Measurements from ENCODE around the gene TNRC6C. TPM values are rescaled to one million over a fixed set of nuclear protein-coding genes. Genes with fewer than 3 reads are reported as not detected.

The TNRC6C gene
- total RNA-seq, 2 experiments from 2014 or later: 19.6 to 20.3 TPM

GRCh38 chr17:78034429-78035091 is 76.1 kb downstream of the TNRC6C start:
- DNase-seq (no peak), ATAC-seq (no peak)
- H3K4me3 Mint-ChIP-seq: no peak overlapping the region
- no peaks in the 10 kb centered on the region for H3K9me3 Mint-ChIP-seq (ENCODE audit: low read depth)
- intact Hi-C loops (cut with DNase I, micrococcal nuclease): no loop called here
- peak overlapping the region; percentile 69 for H3K27ac Mint-ChIP-seq
- ChIA-PET POLR2A (no interaction called here), CTCF (interaction anchor here (0.7 to 4.3 kb wide), 5 partner anchors 15 to 294 kb away, joined by 3 to 16 read pairs (median 7); no protein-coding TSS in a partner anchor)
- no peaks in the 10 kb centered on the region for H3K27me3 Mint-ChIP-seq
- peaks cover 33% of the 10 kb centered on the region for H3K36me3 Mint-ChIP-seq (ENCODE audit: low read depth)
- peaks cover 19% of the 10 kb centered on the region for H3K4me1 Mint-ChIP-seq

DNA sequence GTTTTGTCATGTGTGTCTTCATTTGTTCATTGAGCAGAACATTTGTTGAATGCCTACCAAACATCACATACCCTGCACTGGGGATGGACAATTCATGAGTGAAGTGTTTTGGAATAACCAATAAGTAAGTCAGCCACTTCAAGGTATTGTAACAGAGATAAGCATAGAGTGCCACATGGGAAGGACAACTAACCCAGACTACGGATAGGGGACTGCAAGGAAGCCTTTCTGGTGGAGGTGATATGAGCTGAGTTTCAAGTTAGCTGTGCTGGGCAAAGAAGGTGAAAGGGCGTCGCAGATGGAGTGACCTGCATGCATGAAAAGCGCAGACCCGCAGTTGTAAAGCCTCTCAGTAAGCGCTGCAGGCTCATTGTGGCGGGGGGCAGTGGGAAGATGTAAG is 78.8 kb downstream of the TNRC6C start:
- no peak for DNase-seq
- Mint-ChIP-seq H3K27ac (no peak overlapping the region), H3K9me3 (ENCODE audit: low read depth) (no peaks in the 10 kb centered on the region), H3K4me3 (no peak overlapping the region), H3K4me1 (peaks cover 22% of the 10 kb centered on the region), H3K27me3 (no peaks in the 10 kb centered on the region), H3K36me3 (ENCODE audit: low read depth) (peaks cover 33% of the 10 kb centered on the region)
- intact Hi-C loops (cut with DNase I, micrococcal nuclease): no loop called here
- ChIA-PET CTCF (interaction anchor here (0.8 to 4.3 kb wide), 3 partner anchors 17 to 36 kb away, joined by 4 to 16 read pairs (median 6); no protein-coding TSS in a partner anchor), POLR2A (no interaction called here)
- ATAC-seq: no peak

DNA sequence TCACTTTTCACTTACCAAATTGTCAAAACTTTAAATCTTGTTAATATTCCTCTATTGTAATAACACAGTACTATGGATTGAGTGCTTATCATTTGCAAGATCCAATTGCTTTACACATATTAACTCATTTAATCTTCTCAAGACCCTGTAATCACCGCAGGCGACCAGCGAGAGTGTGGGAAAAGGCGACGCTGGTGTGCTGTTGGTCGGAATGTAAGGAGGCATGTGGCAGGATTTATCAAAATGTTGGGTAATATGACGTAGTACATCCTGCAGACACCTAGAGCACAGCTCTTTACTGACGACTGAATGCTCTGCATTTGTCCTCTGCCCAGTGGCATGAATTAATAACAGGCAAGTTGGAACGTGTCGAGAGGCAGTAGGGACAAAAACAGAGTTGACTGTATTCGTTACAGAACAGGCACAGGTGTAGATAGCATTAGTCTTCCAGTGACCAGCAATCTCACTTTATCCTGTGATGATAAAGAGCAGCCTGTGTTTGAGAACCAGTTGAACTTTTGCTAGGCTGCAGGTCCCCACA is 80.3 kb downstream of the TNRC6C start:
- Mint-ChIP-seq H3K4me1 (peaks cover 22% of the 10 kb centered on the region), H3K27me3 (no peaks in the 10 kb centered on the region), H3K9me3 (ENCODE audit: low read depth) (no peaks in the 10 kb centered on the region), H3K27ac (no peak overlapping the region), H3K4me3 (no peak overlapping the region), H3K36me3 (ENCODE audit: low read depth) (peaks cover 35% of the 10 kb centered on the region)
- ChIA-PET CTCF (interaction anchor here (0.6 to 4.2 kb wide), 3 partner anchors 11 to 188 kb away, joined by 3 to 21 read pairs (median 3); no protein-coding TSS in a partner anchor), POLR2A (no interaction called here)
- DNase-seq (no peak), ATAC-seq (no peak)
- intact Hi-C loops (cut with DNase I, micrococcal nuclease): no loop called here

GRCh38 chr17:78039581-78039980 is 81.1 kb downstream of the TNRC6C start:
- CTCF ChIA-PET: interaction anchor here (0.6 to 4.2 kb wide), 4 partner anchors 18 to 600 kb away, joined by 3 to 21 read pairs (median 4); no protein-coding TSS in a partner anchor
- Mint-ChIP-seq H3K36me3 (ENCODE audit: low read depth) (peaks cover 33% of the 10 kb centered on the region), H3K27me3 (no peaks in the 10 kb centered on the region), H3K9me3 (ENCODE audit: low read depth) (no peaks in the 10 kb centered on the region), H3K27ac (peak overlapping the region; percentile 15), H3K4me3 (no peak overlapping the region), H3K4me1 (peaks cover 18% of the 10 kb centered on the region)
- DNase-seq (no peak), ATAC-seq (no peak)
- intact Hi-C loops (cut with DNase I, micrococcal nuclease): no loop called here
- POLR2A ChIA-PET: no interaction called here

DNA sequence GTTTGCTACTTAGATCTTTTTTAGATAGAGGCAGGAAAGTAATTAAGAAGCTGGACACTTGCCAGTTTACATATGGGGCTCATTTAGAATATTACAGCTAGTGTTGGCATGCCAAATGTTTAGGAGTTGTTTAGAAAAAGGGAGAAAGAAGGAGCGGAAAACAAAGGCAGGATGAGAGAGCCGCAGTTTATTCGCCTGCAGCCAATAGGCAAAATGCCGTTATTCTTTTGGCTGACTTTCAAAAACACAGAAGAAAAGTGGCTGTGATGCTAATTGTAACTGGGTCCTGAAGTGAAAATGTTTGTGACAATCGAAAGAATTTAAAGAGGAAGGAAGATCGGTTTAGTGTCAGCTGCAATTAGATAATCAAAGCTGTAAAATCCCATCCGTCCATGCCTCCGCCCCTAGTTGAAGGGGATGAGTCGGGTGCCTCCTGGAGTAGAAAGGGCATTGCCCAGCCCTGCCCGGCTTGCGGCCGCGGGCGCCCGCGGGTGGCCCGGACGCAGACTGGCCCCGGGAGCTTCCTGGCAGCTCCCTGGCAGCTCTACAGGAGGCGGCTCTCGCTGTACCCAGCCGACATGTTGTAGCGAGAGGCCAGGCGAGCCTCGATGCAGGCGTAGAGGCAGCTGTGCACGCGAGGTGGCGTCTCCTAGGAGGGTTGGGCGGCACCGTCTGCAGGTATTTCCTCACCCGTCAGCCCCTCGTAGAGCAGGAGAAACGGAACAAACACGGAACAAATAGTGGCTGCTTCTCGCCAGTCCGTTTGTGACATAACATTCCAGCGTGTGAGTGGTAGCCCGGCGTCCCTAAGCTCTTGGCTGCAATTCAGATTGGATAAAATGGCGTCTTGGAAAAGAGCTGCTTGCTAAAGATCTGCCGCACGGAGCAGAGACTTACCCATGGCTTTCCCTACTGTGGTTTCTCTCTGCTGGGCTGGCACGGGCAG is 82.2 kb downstream of the TNRC6C start:
- Mint-ChIP-seq H3K27ac (peak overlapping the region; percentile 64), H3K36me3 (ENCODE audit: low read depth) (peaks cover 27% of the 10 kb centered on the region), H3K9me3 (ENCODE audit: low read depth) (no peaks in the 10 kb centered on the region), H3K4me1 (peaks cover 21% of the 10 kb centered on the region), H3K27me3 (no peaks in the 10 kb centered on the region), H3K4me3 (peak overlapping the region; percentile 70)
- intact Hi-C loops (cut with DNase I, micrococcal nuclease): no loop called here
- ChIA-PET CTCF (interaction anchor here (0.7 to 4.2 kb wide), 7 partner anchors 9 to 478 kb away, joined by 3 to 21 read pairs (median 3); no protein-coding TSS in a partner anchor), POLR2A (interaction anchor here (0.6 kb wide), 1 partner anchor 185 kb away, joined by 10 read pairs; no protein-coding TSS in a partner anchor)
- DNase-seq (peak; percentile 53), ATAC-seq (peak; percentile 86)

DNA sequence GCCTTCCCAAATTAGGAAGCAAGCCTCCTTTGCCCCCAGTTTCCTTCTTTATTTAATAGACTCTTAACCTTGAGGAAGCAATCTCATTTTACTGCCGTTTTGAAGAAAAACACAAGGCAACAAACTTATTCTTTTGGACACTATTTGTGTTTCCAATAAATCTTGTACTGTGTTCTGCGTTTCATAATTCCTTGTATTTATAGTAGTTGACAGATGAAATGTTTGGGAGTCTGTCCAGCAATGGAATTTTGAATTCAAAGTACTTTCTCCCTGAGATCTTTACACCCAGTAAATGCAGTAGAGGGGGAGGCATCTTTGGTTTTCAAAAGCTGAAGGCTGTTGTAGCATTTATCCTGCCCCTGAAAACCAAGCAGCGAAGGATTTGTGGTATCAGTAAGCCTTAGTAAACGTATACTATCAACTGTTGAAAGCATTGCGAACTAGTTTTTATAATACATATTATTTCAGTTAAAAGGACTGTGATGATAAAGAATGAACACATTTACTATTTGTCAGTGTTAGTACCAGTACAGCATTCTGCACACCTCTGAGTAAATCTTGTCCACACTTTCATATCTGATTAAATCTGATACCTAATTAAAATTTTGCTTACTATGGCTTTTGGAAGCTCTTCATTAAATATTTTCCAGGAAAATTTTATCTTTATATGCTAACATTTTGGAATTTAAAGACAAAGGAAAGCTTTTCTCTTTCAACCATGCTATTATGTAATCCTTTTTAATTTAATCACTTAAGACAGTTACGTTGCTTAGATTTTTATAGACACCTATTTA is 83.1 kb downstream of the TNRC6C start:
- DNase-seq (no peak), ATAC-seq (no peak)
- Mint-ChIP-seq H3K36me3 (ENCODE audit: low read depth) (peaks cover 31% of the 10 kb centered on the region), H3K4me1 (peaks cover 21% of the 10 kb centered on the region), H3K4me3 (peak overlapping the region; percentile 70), H3K9me3 (ENCODE audit: low read depth) (no peaks in the 10 kb centered on the region), H3K27me3 (no peaks in the 10 kb centered on the region), H3K27ac (peak overlapping the region; percentile 64)
- ChIA-PET CTCF (interaction anchor here (0.6 to 4.2 kb wide), 9 partner anchors 10 to 477 kb away, joined by 3 to 21 read pairs (median 3); no protein-coding TSS in a partner anchor), POLR2A (interaction anchor here (0.6 kb wide), 1 partner anchor 147 kb away, joined by 3 read pairs; no protein-coding TSS in a partner anchor)
- intact Hi-C loops (cut with DNase I, micrococcal nuclease): no loop called here

- POLR2A ChIA-PET: interaction anchor here (0.6 kb wide), 1 partner anchor 148 kb away, joined by 3 read pairs; no protein-coding TSS in a partner anchor
- no peak for ATAC-seq
- peaks cover 21% of the 10 kb centered on the region for H3K4me1 Mint-ChIP-seq
Observed at GRCh38 chr17:78042542-78042941, 84.0 kb downstream of the TNRC6C start.

GRCh38 chr17:78043031-78043430 is 84.5 kb downstream of the TNRC6C start:
- CTCF ChIA-PET: interaction anchor here (0.9 to 1.8 kb wide), 10 partner anchors 11 to 206 kb away, joined by 3 to 5 read pairs (median 4); no protein-coding TSS in a partner anchor
- intact Hi-C loops (cut with DNase I, micrococcal nuclease): no loop called here
- POLR2A ChIA-PET: no interaction called here

More at GRCh38 chr17:78042542-78042941, 84.0 kb downstream of the TNRC6C start:
- Mint-ChIP-seq H3K27ac (no peak overlapping the region), H3K27me3 (no peaks in the 10 kb centered on the region), H3K36me3 (ENCODE audit: low read depth) (peaks cover 31% of the 10 kb centered on the region), H3K4me3 (no peak overlapping the region), H3K9me3 (ENCODE audit: low read depth) (no peaks in the 10 kb centered on the region)
- no peak for DNase-seq
- CTCF ChIA-PET: interaction anchor here (0.9 to 4.2 kb wide), 8 partner anchors 11 to 207 kb away, joined by 3 to 21 read pairs (median 4); no protein-coding TSS in a partner anchor
- intact Hi-C loops (cut with DNase I, micrococcal nuclease): no loop called here

DNA sequence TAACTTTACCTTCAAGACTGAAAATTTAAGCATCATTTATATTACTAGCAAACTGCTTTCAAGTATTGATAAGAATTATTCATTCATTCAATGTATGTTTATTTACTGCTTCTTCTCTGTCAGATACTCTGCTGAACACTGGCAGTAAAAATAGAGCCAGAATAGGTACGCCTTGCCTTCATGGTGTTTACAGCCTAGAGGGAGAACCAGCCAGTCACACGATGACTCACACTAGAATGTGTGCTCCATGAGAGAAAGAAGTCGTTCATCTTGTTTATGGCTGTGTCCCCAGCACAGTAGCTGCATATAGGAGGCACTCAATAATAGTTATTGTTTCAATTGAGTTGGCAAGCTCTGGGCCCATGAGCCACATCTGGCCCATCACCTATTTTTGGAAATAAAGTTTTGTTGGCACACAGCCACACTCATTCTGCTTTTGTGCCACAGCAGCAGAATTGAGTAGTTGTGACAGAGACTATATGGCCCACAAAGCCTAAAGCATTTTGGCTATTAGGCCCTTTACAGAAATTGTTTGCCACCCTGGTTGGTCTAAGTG is 85.9 kb downstream of the TNRC6C start:
- DNase-seq (no peak), ATAC-seq (no peak)
- Mint-ChIP-seq H3K27me3 (no peaks in the 10 kb centered on the region), H3K4me1 (peaks cover 29% of the 10 kb centered on the region), H3K27ac (no peak overlapping the region), H3K4me3 (no peak overlapping the region), H3K9me3 (ENCODE audit: low read depth) (no peaks in the 10 kb centered on the region), H3K36me3 (ENCODE audit: low read depth) (peaks cover 34% of the 10 kb centered on the region)
- ChIA-PET POLR2A (no interaction called here), CTCF (interaction anchor here (0.8 to 1.8 kb wide), 5 partner anchors 9 to 41 kb away, joined by 3 to 5 read pairs (median 4); no protein-coding TSS in a partner anchor)
- intact Hi-C loops (cut with DNase I, micrococcal nuclease): no loop called here

More at GRCh38 chr17:78043031-78043430, 84.5 kb downstream of the TNRC6C start:
- Mint-ChIP-seq H3K27ac (no peak overlapping the region), H3K4me3 (no peak overlapping the region), H3K36me3 (ENCODE audit: low read depth) (peaks cover 28% of the 10 kb centered on the region), H3K27me3 (no peaks in the 10 kb centered on the region), H3K4me1 (peaks cover 21% of the 10 kb centered on the region), H3K9me3 (ENCODE audit: low read depth) (no peaks in the 10 kb centered on the region)
- no peak for ATAC-seq
- DNase-seq: no peak

- CTCF ChIA-PET: no interaction called here
- Mint-ChIP-seq H3K9me3 (ENCODE audit: low read depth) (no peaks in the 10 kb centered on the region), H3K27me3 (no peaks in the 10 kb centered on the region), H3K4me1 (peaks cover 32% of the 10 kb centered on the region), H3K36me3 (ENCODE audit: low read depth) (peaks cover 39% of the 10 kb centered on the region), H3K4me3 (no peak overlapping the region), H3K27ac (no peak overlapping the region)
- no peak for ATAC-seq
- intact Hi-C loops (cut with DNase I, micrococcal nuclease): no loop called here
- POLR2A ChIA-PET: no interaction called here
- DNase-seq: peak; percentile 17
Observed at GRCh38 chr17:78045316-78045715, 86.8 kb downstream of the TNRC6C start.

Measured in activated CD4-positive, alpha-beta T cell treated with anti-CD3 and anti-CD28 coated beads for 36 hours (primary cell).